A673 (cell line): ENCODE measurements around the gene NUDCD3. TPM values are rescaled to one million over a fixed set of nuclear protein-coding genes. Genes with fewer than 3 reads are reported as not detected.

Experiments used
- BruUV-seq: library from RNA; stranded (reverse); fragments of 400-500 nt; replicated peaks from 2 replicates; lab custom pipeline; 2021; lab: Mats Ljungman, UMichigan
- CTCF ChIA-PET: fragments of 300-600 bp; sonication (Branson Sonifier 250); formaldehyde crosslinking; loops from one replicate; lab custom pipeline; 2022; ENCODE audit warnings: antibody characterized with exemption; lab: Charles Lee
- POLR2A ChIA-PET: fragments of 300-600 bp; sonication (Branson Sonifier 250); formaldehyde crosslinking; loops from one replicate; lab custom pipeline; 2022; ENCODE audit warnings: antibody characterized with exemption; ENCODE audit not compliant: low non-redundant PET; lab: Charles Lee
- DNase-seq: peaks from one replicate; pipeline ENCODE4 v3.0.0-alpha.2; 2015; ENCODE audit warnings: low spot score
- H3K27ac ChIP-seq: fragments of 200-600 bp; sonication (generic); 2 replicates; pipeline ENCODE4 v1.5.1; 2016; ENCODE audit warnings: mixed run types, low read depth, mild to moderate bottlenecking, mixed read lengths, antibody characterized with exemption, low read length; ENCODE audit not compliant: poor library complexity, severe bottlenecking
- H3K27me3 ChIP-seq: fragments of 200-600 bp; sonication (generic); replicated peaks from 2 replicates; pipeline ENCODE4 v1.6.1; 2017; ENCODE audit warnings: mixed run types, low read depth, mild to moderate bottlenecking, mixed read lengths, antibody characterized with exemption, low read length; ENCODE audit not compliant: insufficient read depth, poor library complexity
- H3K36me3 ChIP-seq: fragments of 200-600 bp; sonication (generic); 2 replicates; pipeline ENCODE4 v1.6.1; 2016; ENCODE audit warnings: mixed run types, mild to moderate bottlenecking, mixed read lengths, antibody characterized with exemption, low read length; ENCODE audit not compliant: insufficient read depth, poor library complexity, severe bottlenecking
- H3K4me1 ChIP-seq: fragments of 200-600 bp; sonication (generic); 2 replicates; pipeline ENCODE4 v1.6.1; 2017; ENCODE audit warnings: mixed run types, mild to moderate bottlenecking, mixed read lengths, antibody characterized with exemption, low read length; ENCODE audit not compliant: insufficient read depth, poor library complexity, severe bottlenecking
- H3K4me3 ChIP-seq: fragments of 200-600 bp; sonication (generic); 2 replicates; pipeline ENCODE4 v1.5.1; 2016; ENCODE audit warnings: low read depth, mixed run types, mild to moderate bottlenecking, mixed read lengths, low read length; ENCODE audit not compliant: poor library complexity, severe bottlenecking
- H3K9me3 ChIP-seq: fragments of 200-600 bp; sonication (generic); 2 replicates; pipeline ENCODE4 v1.6.1; 2016; ENCODE audit warnings: mixed run types, low read depth, mild to moderate bottlenecking, mixed read lengths, antibody characterized with exemption, low read length; ENCODE audit not compliant: poor library complexity, severe bottlenecking
- CTCF ChIP-seq: fragments of 300-800, 200-600 bp; sonication (generic); conservative IDR thresholded peaks from 2 replicates; pipeline ENCODE4 v1.5.1; 2017; ENCODE audit warnings: low read depth, mild to moderate bottlenecking, antibody characterized with exemption, low read length, moderate library complexity, mixed read lengths
- EZH2 ChIP-seq: fragments of 200-600 bp; sonication (generic); IDR thresholded peaks from 2 replicates; pipeline ENCODE4 v1.6.1; 2017; ENCODE audit warnings: borderline replicate concordance, low read depth, mild to moderate bottlenecking, mixed read lengths, antibody characterized with exemption, low read length; ENCODE audit not compliant: poor library complexity, severe bottlenecking
- intact Hi-C: fragments of 100-400 bp; cut with micrococcal nuclease; formaldehyde crosslinking; loops from one replicate; pipeline ENCODE4 v1.10.0; 2022; ENCODE audit not compliant: unreplicated experiment
- total RNA-seq: library from RNA; stranded (reverse); gene quantifications from 2 replicates; pipeline ENCODE4 v1.2.3, GENCODE V29; 2021

Gene NUDCD3
- total RNA-seq, 1 experiment from 2014 or later: 119 TPM

- peaks cover under 1% of the 10 kb centered on the region for H3K9me3 ChIP-seq
- H3K27ac ChIP-seq: no peak overlapping the region
- H3K4me1 ChIP-seq: no peaks in the 10 kb centered on the region
- no peak for DNase-seq
- H3K27me3 ChIP-seq: peaks cover 18% of the 10 kb centered on the region
- H3K4me3 ChIP-seq: no peak overlapping the region
- ChIA-PET POLR2A (no interaction called here), CTCF (interaction anchor here (0.6 to 1.2 kb wide), 2 partner anchors 127 to 167 kb away, joined by 3 to 8 read pairs; partner anchors contain the start of gene YKT6)
- no peaks in the 10 kb centered on the region for H3K36me3 ChIP-seq
- intact Hi-C loops: no loop called here
- no TSS peak for BruUV-seq
- no peak for TF ChIP-seq EZH2
- no peak for TF ChIP-seq CTCF
Observed at GRCh38 chr7:44367475-44368043, 122.9 kb downstream of the NUDCD3 start.

DNA sequence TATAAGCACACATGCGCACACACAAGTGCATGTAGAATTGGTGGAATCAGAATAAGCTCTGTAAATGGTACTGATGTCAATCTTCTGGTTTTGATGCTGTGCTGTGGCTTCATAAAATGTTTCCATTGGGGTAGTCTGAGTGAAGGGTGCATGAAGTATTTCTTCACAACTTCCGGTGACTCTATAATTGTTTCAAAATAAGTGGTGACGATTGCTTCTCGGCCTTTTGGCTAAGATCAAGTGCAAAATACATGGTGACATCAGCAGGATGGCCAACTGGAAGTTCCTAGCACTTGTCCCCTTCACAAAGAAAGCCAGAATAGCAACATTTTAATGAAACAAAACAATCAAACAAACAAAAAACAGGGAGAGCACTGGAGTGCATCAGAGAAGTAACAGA lies 123.5 kb downstream of the NUDCD3 start:
- CTCF ChIA-PET: interaction anchor here (0.6 kb wide), 1 partner anchor 166 kb away, joined by 8 read pairs; the partner anchor contains the start of gene YKT6
- Histone ChIP-seq H3K36me3 (no peaks in the 10 kb centered on the region), H3K27ac (no peak overlapping the region), H3K27me3 (peaks cover 18% of the 10 kb centered on the region), H3K9me3 (peaks cover 3% of the 10 kb centered on the region), H3K4me3 (no peak overlapping the region), H3K4me1 (no peaks in the 10 kb centered on the region)
- POLR2A ChIA-PET: no interaction called here
- intact Hi-C loops: no loop called here
- no peak for DNase-seq
- no TSS peak for BruUV-seq
- no peak for TF ChIP-seq EZH2
- no peak for TF ChIP-seq CTCF

DNA sequence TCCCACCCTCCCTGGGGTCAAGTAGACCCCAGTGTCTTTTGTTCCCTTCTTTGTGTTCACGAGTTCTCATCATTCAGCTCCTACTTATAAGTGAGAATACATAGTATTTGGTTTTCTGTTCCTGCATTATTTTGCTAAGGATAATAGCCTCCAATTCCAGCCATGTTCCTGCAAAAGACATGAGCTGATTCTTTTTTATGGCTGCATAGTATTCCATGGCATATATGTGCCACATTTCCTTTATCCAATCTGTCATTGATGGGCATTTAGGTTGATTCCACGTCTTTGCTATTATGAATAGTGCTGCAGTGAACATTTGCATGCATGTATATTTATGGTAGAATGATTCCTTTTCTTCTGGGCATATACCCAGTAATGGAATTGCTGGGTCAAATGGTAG lies 136.8 kb downstream of the NUDCD3 start:
- no peaks in the 10 kb centered on the region for H3K4me1 ChIP-seq
- no peak overlapping the region for H3K4me3 ChIP-seq
- ChIA-PET CTCF (no interaction called here), POLR2A (no interaction called here)
- no peaks in the 10 kb centered on the region for H3K27me3 ChIP-seq
- no peaks in the 10 kb centered on the region for H3K9me3 ChIP-seq
- BruUV-seq: no TSS peak
- no peak overlapping the region for H3K27ac ChIP-seq
- H3K36me3 ChIP-seq: no peaks in the 10 kb centered on the region
- TF ChIP-seq EZH2: no peak
- no peak for TF ChIP-seq CTCF
- intact Hi-C loops: no loop called here
- no peak for DNase-seq
